ENCODE data around the gene PLSCR3. TPM values are rescaled to one million over a fixed set of nuclear protein-coding genes. Genes with fewer than 3 reads are reported as not detected.

Gene PLSCR3
- 38.7 and 48.1 TPM in 2 replicates for total RNA-seq

GRCh38 chr17:7394452-7395191, at the start of gene PLSCR3:
Gene PLSCR3, minus strand, starts transcription at chr17:7394525. Its CDS starts 415 bp downstream, at chr17:7394110.

GRCh38 chr17:7439462-7440112, 45.3 kb upstream of the PLSCR3 start, which contains the start of gene FGF11:
Gene FGF11, plus strand, starts transcription at chr17:7439512. Its CDS starts 109 bp downstream, at chr17:7439621.

GRCh38 chr17:7428557-7428956, 34.2 kb upstream of the PLSCR3 start, which contains the start of gene SPEM3:
Gene SPEM3, plus strand, starts transcription at chr17:7428857. Its CDS starts 46 bp downstream, at chr17:7428903.

GRCh38 chr17:7425316-7425715, 31.0 kb upstream of the PLSCR3 start, which contains the start of gene SPEM2:
Gene SPEM2, plus strand, starts transcription at chr17:7425616. Its CDS starts 73 bp downstream, at chr17:7425689.

GRCh38 chr17:7419819-7420610, 25.7 kb upstream of the PLSCR3 start, which contains the start of gene SPEM1:
Gene SPEM1, plus strand, starts transcription at chr17:7420324. Its CDS starts 61 bp downstream, at chr17:7420385.

GRCh38 chr17:7407485-7408251, 13.3 kb upstream of the PLSCR3 start, which contains the start of gene NLGN2:
Gene NLGN2, plus strand, starts transcription at chr17:7407845. Its CDS starts 411 bp downstream, at chr17:7408256.

GRCh38 chr17:7403977-7404736, 9.8 kb upstream of the PLSCR3 start, which contains the start of gene TMEM256:
Gene TMEM256, minus strand, starts transcription at chr17:7404097. Its CDS starts 13 bp downstream, at chr17:7404084.

GRCh38 chr17:7380855-7381683, 13.3 kb downstream of the PLSCR3 start, which contains the start of gene TNK1:
Gene TNK1, plus strand, starts transcription at chr17:7381089. Its CDS starts 1,838 bp downstream, at chr17:7382927.

GRCh38 chr17:7355053-7355452, 39.3 kb downstream of the PLSCR3 start, which contains the start of gene TMEM95:
Gene TMEM95, plus strand, starts transcription at chr17:7355156. Its CDS starts 49 bp downstream, at chr17:7355205.

GRCh38 chr17:7351665-7352502, 42.4 kb downstream of the PLSCR3 start, which contains the start of gene KCTD11:
Gene KCTD11, plus strand, starts transcription at chr17:7352162.

Other genes starting within 250 kb of the PLSCR3 start
- gene ASGR1, start 215.2 kb downstream of the PLSCR3 start, total RNA-seq, result 1.2 and 1.3 TPM in 2 replicates
- 17.6 and 27.3 TPM in 2 replicates for gene DLG4, start 174.7 kb downstream of the PLSCR3 start, total RNA-seq
- 236 and 357 TPM in 2 replicates for gene ACADVL, start 174.6 kb downstream of the PLSCR3 start, total RNA-seq
- gene DVL2, start 160.0 kb downstream of the PLSCR3 start, total RNA-seq, result 84.8 and 108 TPM in 2 replicates
- 47.3 and 68.5 TPM in 2 replicates for gene PHF23, start 155.1 kb downstream of the PLSCR3 start, total RNA-seq
- gene GABARAP, start 152.1 kb downstream of the PLSCR3 start, total RNA-seq, result 199 and 406 TPM in 2 replicates
- gene CTDNEP1, start 142.8 kb downstream of the PLSCR3 start, total RNA-seq, result 35.2 and 41.6 TPM in 2 replicates
- 24.6 and 25.6 TPM in 2 replicates for gene ELP5, start 142.3 kb downstream of the PLSCR3 start, total RNA-seq
- 4.1 and 6.5 TPM in 2 replicates for gene CLDN7, start 132.0 kb downstream of the PLSCR3 start, total RNA-seq
- gene SLC2A4, start 112.8 kb downstream of the PLSCR3 start, total RNA-seq, result 0.17 and 0.44 TPM in 2 replicates
- gene YBX2, start 99.9 kb downstream of the PLSCR3 start, total RNA-seq, result 0.17 and 0.29 TPM in 2 replicates
- gene EIF5A, start 86.9 kb downstream of the PLSCR3 start, total RNA-seq, result 469 and 682 TPM in 2 replicates
- gene GPS2, start 79.2 kb downstream of the PLSCR3 start, total RNA-seq, result 40.1 and 47.6 TPM in 2 replicates
- 20.2 and 23.5 TPM in 2 replicates for gene NEURL4, start 65.2 kb downstream of the PLSCR3 start, total RNA-seq
- gene ACAP1, start 58.0 kb downstream of the PLSCR3 start, total RNA-seq, result 0.58 and 0.99 TPM in 2 replicates
- gene KCTD11, start 42.4 kb downstream of the PLSCR3 start, total RNA-seq, result 6.1 and 13.1 TPM in 2 replicates
- gene TMEM95, start 39.4 kb downstream of the PLSCR3 start, total RNA-seq, result not detected in 2 replicates
- gene TNK1, start 13.4 kb downstream of the PLSCR3 start, total RNA-seq, result 0.66 and 0.73 TPM in 2 replicates
- 95.8 and 132 TPM in 2 replicates for gene TMEM256, start 9.6 kb upstream of the PLSCR3 start, total RNA-seq
- gene NLGN2, start 13.3 kb upstream of the PLSCR3 start, total RNA-seq, result 16.1 and 18.2 TPM in 2 replicates
- gene SPEM1, start 25.8 kb upstream of the PLSCR3 start, total RNA-seq, result not detected in 2 replicates
- gene SPEM2, start 31.1 kb upstream of the PLSCR3 start, total RNA-seq, result not detected in 2 replicates
- not detected in 2 replicates for gene SPEM3, start 34.3 kb upstream of the PLSCR3 start, total RNA-seq
- 1.3 and 1.9 TPM in 2 replicates for gene TMEM102, start 40.9 kb upstream of the PLSCR3 start, total RNA-seq
- 0.58 and 2.8 TPM in 2 replicates for gene FGF11, start 45.0 kb upstream of the PLSCR3 start, total RNA-seq
- gene CHRNB1, start 50.5 kb upstream of the PLSCR3 start, total RNA-seq, result 6.8 and 10.3 TPM in 2 replicates
- gene ZBTB4, start 85.1 kb upstream of the PLSCR3 start, total RNA-seq, result 27.8 and 44.8 TPM in 2 replicates
- not detected in 2 replicates for gene SLC35G6, start 86.9 kb upstream of the PLSCR3 start, total RNA-seq
- gene POLR2A, start 89.8 kb upstream of the PLSCR3 start, total RNA-seq, result 104 and 111 TPM in 2 replicates
- 17.0 and 18.4 TPM in 2 replicates for gene TNFSF12, start 154.5 kb upstream of the PLSCR3 start, total RNA-seq
- gene TNFSF13, start 164.2 kb upstream of the PLSCR3 start, total RNA-seq, result 2.0 and 2.2 TPM in 2 replicates
- 59.2 and 68.1 TPM in 2 replicates for gene SENP3, start 167.4 kb upstream of the PLSCR3 start, total RNA-seq
- gene CD68, start 185.1 kb upstream of the PLSCR3 start, total RNA-seq, result 30.4 and 79.9 TPM in 2 replicates
- gene MPDU1, start 189.3 kb upstream of the PLSCR3 start, total RNA-seq, result 94.1 and 137 TPM in 2 replicates
- 0.66 and 0.73 TPM in 2 replicates for gene SOX15, start 195.6 kb upstream of the PLSCR3 start, total RNA-seq
- gene FXR2, start 220.4 kb upstream of the PLSCR3 start, total RNA-seq, result 34.9 and 47.3 TPM in 2 replicates
- gene SAT2, start 233.3 kb upstream of the PLSCR3 start, total RNA-seq, result 43.8 and 45.5 TPM in 2 replicates
- 0.17 and 0.29 TPM in 2 replicates for gene SHBG, start 235.6 kb upstream of the PLSCR3 start, total RNA-seq